NCI-H1930 (cell line): ENCODE data around the gene ATP11A.
A peak's percentile ranks its signal among the peaks of the same experiment; 100 is the strongest.

Experiments used
- DNase-seq, 2 experiments: peaks; one replicate each; lab custom pipeline; 2025; lab: John Stamatoyannopoulos, UW

ATP11A gene

DNA sequence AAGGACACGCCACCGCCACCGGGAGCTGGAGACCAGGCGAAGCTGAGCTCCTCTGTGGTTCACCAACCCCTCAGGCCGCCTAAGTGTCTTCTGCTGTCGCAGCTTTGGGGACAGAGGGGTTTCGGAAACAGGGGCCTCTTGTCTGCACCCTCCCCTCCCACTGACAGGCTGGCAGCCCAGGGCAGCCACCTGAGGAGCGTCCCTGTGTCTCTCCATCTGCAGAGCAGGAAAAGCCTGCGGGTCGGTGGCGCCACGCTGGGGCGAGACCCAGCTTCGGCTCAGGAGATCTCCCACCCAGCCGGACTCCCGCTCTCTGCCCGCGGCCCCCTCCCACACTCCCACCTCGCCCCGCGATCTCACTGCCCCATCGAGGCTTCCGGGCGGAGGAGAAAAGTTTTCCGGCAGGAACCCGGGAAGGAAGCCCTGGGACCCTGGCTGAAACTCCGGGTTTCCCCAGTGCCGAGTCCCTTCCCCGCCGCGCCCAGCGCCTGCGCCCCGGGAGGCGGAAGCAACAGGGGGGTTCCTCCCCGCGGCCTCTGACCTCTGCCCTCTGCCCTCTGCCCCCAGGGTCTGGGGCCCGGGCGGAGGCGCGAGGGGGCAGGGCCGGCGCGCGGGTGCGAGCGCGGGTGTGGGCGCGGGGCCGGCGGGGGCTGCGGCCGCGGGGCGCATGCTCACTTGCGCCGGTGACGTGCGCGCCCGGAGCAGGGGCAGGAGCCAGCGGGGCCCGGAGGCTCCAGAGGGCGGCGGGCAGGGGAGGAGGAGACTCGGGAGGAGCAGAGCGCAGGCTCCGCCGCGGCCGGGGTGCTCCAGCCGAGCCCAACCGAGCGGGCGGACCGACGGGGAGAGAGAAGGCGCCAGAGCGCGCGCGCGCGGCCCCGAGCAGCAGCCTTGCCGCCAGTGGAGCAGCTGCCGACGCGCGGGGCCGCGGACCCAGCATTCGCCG, at the start of gene ATP11A:
TSS of gene ATP11A (plus strand) at position 736 of the 943 bp plus-strand sequence. CDS start 379 bp downstream, outside the sequence.
- peak; percentile 89 to 93 for DNase-seq

DNA sequence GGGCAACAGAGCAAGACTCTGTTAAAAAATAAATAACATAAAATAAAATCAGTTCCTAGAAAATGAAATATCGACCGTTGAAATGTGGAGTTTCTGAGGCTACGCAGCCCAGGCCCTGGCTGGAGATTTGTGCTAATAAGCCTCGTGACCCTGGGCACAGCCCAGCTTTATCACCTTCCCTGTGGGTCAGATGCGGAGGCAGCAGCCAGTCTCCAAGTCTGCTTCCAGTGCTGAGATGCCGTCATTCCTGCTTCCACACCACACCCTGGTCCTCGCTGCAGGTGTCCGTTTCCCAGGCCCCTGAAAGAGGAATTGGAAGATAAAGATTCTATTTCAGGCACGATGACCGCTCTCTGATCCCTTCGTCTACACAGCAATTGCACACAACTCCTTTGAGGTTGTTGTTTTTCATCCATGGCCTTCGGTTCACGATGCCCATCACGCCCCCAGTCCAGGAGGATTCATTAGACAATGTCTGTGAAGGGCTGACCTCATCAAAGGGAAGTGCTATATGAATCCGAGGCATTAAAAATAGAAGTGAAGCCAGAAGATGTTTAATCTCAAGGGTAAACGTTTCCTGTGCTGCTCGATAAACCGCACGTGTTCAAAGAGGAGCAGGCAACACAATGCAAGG, 48.3 kb upstream of the ATP11A start:
- DNase-seq = no peak

GRCh38 chr13:112642090-112642460, 47.8 kb upstream of the ATP11A start:
- no peak for DNase-seq

GRCh38 chr13:112643759-112644459, 45.9 kb upstream of the ATP11A start:
- no peak for DNase-seq

GRCh38 chr13:112645327-112645914, 44.4 kb upstream of the ATP11A start:
- no peak for DNase-seq

DNA sequence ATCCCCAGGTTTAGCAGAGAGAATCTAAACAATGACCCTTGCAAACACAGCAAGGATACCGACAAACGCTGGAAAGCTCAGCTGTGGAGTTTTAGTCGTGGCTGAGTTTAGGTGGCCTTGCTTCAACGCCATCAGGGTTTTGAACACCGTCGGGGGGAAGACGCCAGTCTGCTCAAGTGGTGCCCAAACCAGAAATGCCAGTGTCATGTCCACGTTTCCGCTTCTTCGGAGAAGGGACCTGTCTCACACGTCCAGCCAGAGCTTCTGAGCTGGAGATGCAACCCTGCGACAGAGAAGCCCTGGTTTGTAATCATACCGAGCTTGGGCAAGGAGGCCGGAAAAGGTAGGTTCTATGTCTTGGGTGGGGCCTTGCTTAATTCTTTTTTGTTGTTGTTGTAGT, 42.6 kb upstream of the ATP11A start:
- no peak for DNase-seq

DNA sequence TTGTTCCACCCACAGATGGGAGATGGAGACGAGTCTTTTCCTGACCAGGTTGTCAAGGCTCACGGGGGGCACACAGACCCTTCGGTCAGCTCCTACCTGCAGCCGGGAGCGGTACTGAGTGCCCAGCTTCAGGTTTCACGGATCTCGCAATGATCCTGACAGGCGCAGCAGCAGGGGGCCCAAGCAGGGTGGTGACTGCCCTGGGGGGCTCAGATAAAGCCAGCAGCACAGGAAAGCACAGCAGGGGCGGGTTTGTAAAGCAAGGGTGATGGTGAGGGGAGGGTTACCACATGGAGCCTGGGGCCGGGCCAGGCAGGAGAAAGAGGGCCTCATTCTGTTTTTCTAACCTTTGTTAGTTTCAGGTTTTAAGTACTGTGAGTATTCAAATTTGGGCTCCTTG, 41.7 kb upstream of the ATP11A start:
- DNase-seq = no peak

GRCh38 chr13:112648966-112649690, 40.7 kb upstream of the ATP11A start:
- DNase-seq = no peak

DNA sequence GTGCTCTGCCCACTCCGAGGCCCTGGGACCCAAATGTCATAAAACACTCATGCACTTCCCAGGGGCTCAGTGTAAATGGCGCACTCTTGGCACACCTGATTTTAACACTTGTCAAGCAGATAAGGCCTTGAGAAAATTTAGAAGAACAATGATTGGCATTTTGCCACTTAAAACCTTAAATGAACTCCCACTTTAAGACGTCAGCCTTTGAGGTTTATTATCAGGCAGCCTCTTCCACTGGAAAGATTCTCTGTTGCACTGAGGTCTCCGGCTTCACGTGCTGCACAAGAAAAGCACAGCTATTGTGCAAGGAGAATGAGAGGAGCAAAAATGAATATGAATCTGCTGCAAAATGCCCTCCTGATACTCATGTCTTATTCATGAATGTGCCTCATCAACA, 38.5 kb upstream of the ATP11A start:
- no peak for DNase-seq

DNA sequence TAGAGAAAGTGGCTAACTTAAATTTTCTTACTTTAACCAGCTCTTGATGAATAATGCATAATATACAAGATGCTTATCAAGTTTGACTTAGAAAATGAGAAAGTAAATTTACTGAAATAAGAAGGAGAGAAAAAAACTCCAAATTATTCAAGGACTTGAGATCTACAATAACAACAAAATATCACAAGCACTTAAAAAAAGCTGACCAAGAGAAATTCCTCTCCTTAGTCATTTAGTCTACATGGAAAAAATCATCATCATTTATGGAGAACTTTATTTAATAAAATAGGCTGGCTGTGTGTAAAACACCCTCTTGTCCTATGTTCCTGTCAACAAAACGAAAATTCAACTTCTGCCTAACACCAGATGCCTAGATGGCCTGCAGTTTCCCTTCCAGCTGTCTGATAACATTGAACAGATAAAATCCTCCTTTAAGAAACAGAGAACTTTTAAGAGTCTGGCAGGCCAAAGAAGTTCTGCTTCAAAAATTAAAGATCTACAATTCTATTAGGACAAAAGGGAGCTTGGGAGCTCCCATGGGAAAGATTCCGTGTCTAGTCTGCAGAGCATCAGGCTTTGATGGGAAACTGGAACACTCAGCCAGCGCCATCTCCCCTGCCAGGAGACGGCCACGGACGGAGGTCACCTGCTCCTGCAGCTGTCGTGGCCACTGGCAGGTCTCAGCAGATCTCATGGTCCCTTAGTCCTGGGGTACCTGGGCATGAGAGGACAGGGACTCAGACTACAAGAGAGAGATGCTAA, 37.9 kb upstream of the ATP11A start:
- DNase-seq = no peak

DNA sequence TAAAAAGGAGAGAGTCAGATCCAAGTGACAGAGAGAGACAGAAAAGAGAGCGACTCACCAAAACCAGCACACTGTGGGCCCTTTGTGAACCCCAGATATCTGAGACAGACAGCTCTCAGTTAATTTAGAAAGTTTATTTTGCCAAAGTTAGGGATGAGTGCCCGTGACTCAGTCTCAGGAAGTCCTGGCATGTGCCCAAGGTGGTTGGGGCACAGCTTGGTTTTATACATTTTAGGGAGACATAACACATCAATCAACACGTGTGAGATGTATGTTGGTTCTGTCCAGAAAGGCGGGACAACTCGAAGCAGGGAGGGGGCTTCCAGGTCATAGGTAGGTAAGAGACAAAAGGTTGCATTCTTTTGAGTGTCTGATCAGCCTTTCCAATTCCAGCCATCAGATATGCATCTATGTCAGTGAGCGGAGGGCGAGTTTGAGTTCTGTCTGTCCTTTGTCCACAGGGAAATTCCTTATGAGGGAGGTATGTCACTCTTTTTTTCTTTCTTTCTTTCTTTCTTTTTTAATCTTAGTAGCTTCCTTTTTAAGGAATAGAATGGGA, 37.2 kb upstream of the ATP11A start:
- no peak for DNase-seq

- no peak for DNase-seq
Measured at GRCh38 chr13:112653071-112653470, 36.8 kb upstream of the ATP11A start.

DNA sequence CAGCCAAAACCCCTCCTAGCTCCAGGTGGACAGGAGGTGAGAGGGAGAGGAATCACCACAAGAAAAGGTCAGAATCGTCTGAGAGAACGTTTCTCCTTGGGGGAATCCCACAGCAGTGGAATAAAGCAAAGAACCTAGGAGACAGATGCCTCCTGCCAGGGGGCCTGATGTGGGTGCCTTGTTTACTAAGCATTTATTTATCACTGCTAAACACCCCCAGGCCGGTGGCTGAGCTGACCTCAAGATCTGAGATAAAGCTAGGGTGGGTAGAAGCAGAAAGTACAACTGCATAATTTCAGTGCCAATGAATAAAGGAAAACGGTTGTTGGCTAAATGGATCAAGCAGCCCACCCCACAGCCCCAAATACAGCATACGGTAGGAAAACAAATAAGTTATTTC, 33.9 kb upstream of the ATP11A start:
- no peak for DNase-seq

DNA sequence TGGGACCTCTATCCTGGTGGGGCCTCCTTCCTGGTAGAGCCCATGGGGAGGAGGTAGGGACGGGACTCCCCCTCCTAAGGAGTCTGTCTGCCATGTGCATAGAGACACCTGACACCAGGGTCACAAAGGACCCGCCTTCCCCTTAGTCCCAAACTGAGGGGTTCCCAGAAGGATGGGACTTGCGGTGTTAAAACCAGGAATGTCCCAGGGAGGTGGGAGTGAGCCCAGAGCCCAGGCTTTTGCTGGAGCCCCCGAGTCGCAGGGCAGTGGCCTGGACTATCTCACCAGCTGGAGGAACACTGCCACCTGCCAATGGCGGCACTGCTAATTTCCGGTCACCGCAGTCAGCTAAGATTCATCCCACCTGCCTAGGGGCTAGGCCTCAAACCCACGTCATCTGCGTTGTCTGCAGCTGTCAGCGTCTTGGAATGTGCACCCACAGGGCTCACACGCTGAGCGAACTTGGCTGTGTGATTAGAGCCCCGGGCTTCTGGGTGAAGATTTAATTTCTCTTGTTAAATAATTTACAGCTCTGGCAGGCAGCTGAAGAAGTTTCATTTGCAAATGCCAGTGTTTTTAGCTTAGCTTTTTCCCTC, 31.9 kb upstream of the ATP11A start:
- DNase-seq = no peak

DNA sequence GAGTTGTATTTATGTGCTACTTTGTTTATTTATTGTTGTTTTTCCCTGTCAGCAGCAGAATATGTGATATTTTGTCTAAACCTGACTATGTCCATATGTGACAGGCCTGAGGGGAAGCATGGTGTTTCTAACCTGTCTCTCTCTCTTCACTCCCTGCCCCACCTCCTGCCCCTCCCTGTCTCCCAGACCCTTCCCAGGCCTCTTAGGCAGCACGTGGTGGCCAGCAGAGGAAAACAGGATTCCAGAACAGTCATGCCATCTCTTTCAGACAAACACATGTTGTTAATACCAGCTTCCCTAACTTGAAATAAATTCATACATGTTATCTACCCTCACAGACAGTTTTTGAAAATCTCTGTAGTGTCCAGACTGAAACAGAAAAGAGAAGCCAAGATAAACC, 31.0 kb upstream of the ATP11A start:
- DNase-seq = no peak

DNA sequence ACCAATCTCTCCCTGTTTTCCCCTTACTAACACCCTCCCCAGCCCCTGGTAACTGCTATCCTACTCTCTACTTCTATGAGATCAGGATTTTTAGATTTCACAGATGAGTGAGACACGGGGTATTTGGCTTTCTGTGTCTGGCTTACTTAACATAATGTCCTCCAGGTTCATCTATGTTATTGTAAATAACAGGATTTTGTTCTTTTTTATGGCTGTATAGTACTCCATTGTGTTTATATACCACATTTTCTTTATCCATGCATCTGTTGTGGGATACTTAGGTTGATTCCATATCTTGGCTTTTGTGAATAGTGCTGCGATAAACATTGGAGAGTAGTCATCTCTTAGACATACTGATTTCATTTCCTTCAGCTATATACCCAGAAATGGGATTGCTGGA, 28.5 kb upstream of the ATP11A start:
- no peak for DNase-seq

GRCh38 chr13:112664501-112665203, 25.2 kb upstream of the ATP11A start:
- DNase-seq = no peak

DNA sequence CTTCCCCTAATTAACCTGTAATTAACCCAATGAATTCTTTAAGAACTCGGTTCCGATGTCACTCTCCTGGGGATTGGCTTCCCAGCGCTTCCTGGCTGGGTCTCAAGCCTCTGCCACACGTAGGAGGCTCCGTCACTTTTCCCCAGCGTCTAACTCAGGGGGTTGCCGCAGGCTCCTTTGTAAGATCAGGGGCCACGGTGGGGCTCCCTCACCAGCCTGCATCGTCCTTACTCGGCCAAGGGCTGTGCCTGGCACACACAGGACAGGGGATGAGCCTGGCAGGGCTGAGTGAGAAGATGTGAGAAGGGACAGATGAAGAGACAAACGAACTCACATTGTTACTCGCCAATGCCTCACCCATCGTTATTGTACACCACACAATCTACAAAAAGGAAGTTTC, 20.9 kb upstream of the ATP11A start:
- DNase-seq = no peak

DNA sequence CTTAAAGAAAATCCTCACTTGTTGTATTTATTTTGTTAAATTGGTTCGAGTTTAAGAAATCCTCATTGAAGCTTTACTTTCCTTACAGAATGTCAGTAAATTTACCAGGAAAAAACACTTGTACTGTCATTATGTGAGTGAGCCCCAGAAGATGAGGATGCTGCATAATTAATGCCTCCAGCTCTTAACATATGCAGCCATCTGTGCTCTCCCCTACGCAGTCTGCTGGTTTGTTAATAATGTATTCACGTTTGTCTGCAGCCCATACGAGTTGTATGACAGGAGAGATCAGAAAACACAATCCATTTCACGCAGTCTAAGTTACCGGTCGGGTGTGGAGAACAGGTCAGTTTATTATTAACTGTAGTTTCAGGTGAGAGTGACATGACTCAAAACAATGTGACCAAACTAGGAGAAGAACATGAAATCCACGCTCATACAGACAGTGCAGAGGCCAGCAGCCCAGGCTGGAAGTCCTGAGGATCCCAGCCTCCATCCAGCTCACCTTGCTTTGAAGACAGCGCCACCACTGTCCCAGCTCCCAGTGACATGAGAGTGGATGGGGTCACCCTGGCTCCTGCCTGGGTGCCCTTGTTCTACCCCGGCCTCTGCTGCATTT, 19.8 kb upstream of the ATP11A start:
- DNase-seq = no peak
